HEK293 (cell line): ENCODE data around the gene NAT16.

Source experiments
- FEZF1 ChIP-seq: fragments of 450-650 bp; formaldehyde crosslinking; IDR thresholded peaks from 2 replicates; pipeline ENCODE4 v1.5.1; 2016; ENCODE audit warnings: missing biosample characterization, missing genetic modification characterization
- GFI1B ChIP-seq: fragments of 450-650 bp; formaldehyde crosslinking; IDR thresholded peaks from 2 replicates; pipeline ENCODE4 v1.5.1; 2016; ENCODE audit warnings: missing biosample characterization, missing genetic modification characterization
- GLI4 ChIP-seq: fragments of 450-650 bp; formaldehyde crosslinking; IDR thresholded peaks from 2 replicates; pipeline ENCODE4 v1.5.1; 2016; ENCODE audit warnings: missing biosample characterization, missing genetic modification characterization
- KLF10 ChIP-seq: fragments of 450-650 bp; IDR thresholded peaks from 2 replicates; pipeline ENCODE4 v1.5.1; 2018; ENCODE audit warnings: missing biosample characterization, mild to moderate bottlenecking, missing genetic modification characterization
- KLF7 ChIP-seq: fragments of 450-650 bp; formaldehyde crosslinking; IDR thresholded peaks from 2 replicates; pipeline ENCODE4 v1.5.1; 2016; ENCODE audit warnings: missing biosample characterization, missing genetic modification characterization, borderline replicate concordance
- OSR2 ChIP-seq: fragments of 450-650 bp; formaldehyde crosslinking; IDR thresholded peaks from 2 replicates; pipeline ENCODE4 v1.5.1; 2016; ENCODE audit warnings: missing biosample characterization, missing genetic modification characterization
- OVOL3 ChIP-seq: fragments of 450-650 bp; formaldehyde crosslinking; IDR thresholded peaks from 2 replicates; pipeline ENCODE4 v1.5.1; 2016; ENCODE audit warnings: missing biosample characterization, missing genetic modification characterization
- SCRT2 ChIP-seq: fragments of 450-650 bp; formaldehyde crosslinking; IDR thresholded peaks from 2 replicates; pipeline ENCODE4 v1.5.1; 2016; ENCODE audit warnings: missing biosample characterization, missing genetic modification characterization
- TCF7L2 ChIP-seq: IDR thresholded peaks from 2 replicates; pipeline ENCODE4 v1.6.1; 2011; ENCODE audit warnings: low read depth, mild to moderate bottlenecking, inconsistent platforms, low read length, moderate library complexity, borderline replicate concordance
- ZBTB20 ChIP-seq: fragments of 450-650 bp; formaldehyde crosslinking; IDR thresholded peaks from 2 replicates; pipeline ENCODE4 v1.5.1; 2016; ENCODE audit warnings: missing biosample characterization, missing genetic modification characterization
- ZBTB21 ChIP-seq: fragments of 450-650 bp; formaldehyde crosslinking; IDR thresholded peaks from 2 replicates; pipeline ENCODE4 v1.5.1; 2017; ENCODE audit warnings: missing biosample characterization, missing genetic modification characterization
- ZNF112 ChIP-seq: fragments of 450-650 bp; formaldehyde crosslinking; IDR thresholded peaks from 2 replicates; pipeline ENCODE4 v1.5.0; 2017; ENCODE audit warnings: missing biosample characterization, missing genetic modification characterization
- ZNF121 ChIP-seq: fragments of 450-650 bp; formaldehyde crosslinking; IDR thresholded peaks from 2 replicates; pipeline ENCODE4 v1.5.1; 2016; ENCODE audit warnings: missing biosample characterization, missing genetic modification characterization
- ZNF157 ChIP-seq: fragments of 450-650 bp; formaldehyde crosslinking; IDR thresholded peaks from 2 replicates; pipeline ENCODE4 v1.5.1; 2016; ENCODE audit warnings: missing biosample characterization, missing genetic modification characterization
- ZNF175 ChIP-seq: fragments of 450-650 bp; formaldehyde crosslinking; IDR thresholded peaks from 2 replicates; pipeline ENCODE4 v1.5.1; 2016; ENCODE audit warnings: missing biosample characterization, missing genetic modification characterization
- ZNF19 ChIP-seq: fragments of 450-650 bp; formaldehyde crosslinking; IDR thresholded peaks from 2 replicates; pipeline ENCODE4; 2016; ENCODE audit warnings: missing biosample characterization, missing genetic modification characterization, low read depth
- ZNF223 ChIP-seq: fragments of 450-650 bp; formaldehyde crosslinking; IDR thresholded peaks from 2 replicates; pipeline ENCODE4 v1.5.1; 2016; ENCODE audit warnings: missing biosample characterization, missing genetic modification characterization
- ZNF239 ChIP-seq: fragments of 450-650 bp; formaldehyde crosslinking; IDR thresholded peaks from 2 replicates; pipeline ENCODE4 v1.5.1; 2016; ENCODE audit warnings: missing biosample characterization, missing genetic modification characterization
- ZNF292 ChIP-seq: fragments of 450-650 bp; formaldehyde crosslinking; IDR thresholded peaks from 2 replicates; pipeline ENCODE4 v1.5.1; 2016; ENCODE audit warnings: low read depth, missing biosample characterization, missing genetic modification characterization, borderline replicate concordance
- ZNF335 ChIP-seq: fragments of 450-650 bp; formaldehyde crosslinking; conservative IDR thresholded peaks from 2 replicates; pipeline ENCODE4 v1.5.1; 2016; ENCODE audit warnings: missing biosample characterization, missing genetic modification characterization
- ZNF416 ChIP-seq: fragments of 450-650 bp; formaldehyde crosslinking; IDR thresholded peaks from 2 replicates; pipeline ENCODE4 v1.5.1; 2016; ENCODE audit warnings: missing biosample characterization, missing genetic modification characterization
- ZNF560 ChIP-seq: fragments of 450-650 bp; formaldehyde crosslinking; IDR thresholded peaks from 2 replicates; pipeline ENCODE4 v1.5.1; 2017; ENCODE audit warnings: missing biosample characterization, missing genetic modification characterization, borderline replicate concordance
- ZNF561 ChIP-seq: fragments of 450-650 bp; IDR thresholded peaks from 2 replicates; pipeline ENCODE4 v1.5.1; 2018; ENCODE audit warnings: missing biosample characterization, missing genetic modification characterization, borderline replicate concordance
- ZNF571 ChIP-seq: fragments of 450-650 bp; formaldehyde crosslinking; IDR thresholded peaks from 2 replicates; pipeline ENCODE4 v1.5.0; 2017; ENCODE audit warnings: missing biosample characterization, missing genetic modification characterization
- ZNF600 ChIP-seq: fragments of 450-650 bp; formaldehyde crosslinking; IDR thresholded peaks from 2 replicates; pipeline ENCODE4 v1.5.1; 2016; ENCODE audit warnings: missing biosample characterization, missing genetic modification characterization
- ZNF707 ChIP-seq: fragments of 450-650 bp; formaldehyde crosslinking; IDR thresholded peaks from 2 replicates; pipeline ENCODE4 v1.5.1; 2016; ENCODE audit warnings: missing biosample characterization, missing genetic modification characterization
- ZNF792 ChIP-seq: fragments of 450-650 bp; formaldehyde crosslinking; IDR thresholded peaks from 2 replicates; pipeline ENCODE4 v1.5.1; 2016; ENCODE audit warnings: missing biosample characterization, missing genetic modification characterization
- ZXDB ChIP-seq: fragments of 450-650 bp; formaldehyde crosslinking; IDR thresholded peaks from 2 replicates; pipeline ENCODE4 v1.5.1; 2016; ENCODE audit warnings: missing biosample characterization, missing genetic modification characterization
- TF ChIP-seq, protein P1 (sequence below): fragments of 450-650 bp; formaldehyde crosslinking; IDR thresholded peaks from 2 replicates; pipeline ENCODE4 v1.5.1; 2017; ENCODE audit warnings: missing biosample characterization, missing genetic modification characterization
- TF ChIP-seq, protein P2 (sequence below): fragments of 450-650 bp; formaldehyde crosslinking; optimal IDR thresholded peaks from 2 replicates; pipeline ENCODE3; 2016; ENCODE audit warnings: missing biosample characterization, mild to moderate bottlenecking, missing genetic modification characterization
- TF ChIP-seq, protein P3 (sequence below): fragments of 450-650 bp; formaldehyde crosslinking; conservative IDR thresholded peaks from 2 replicates; pipeline ENCODE4 v1.5.1; 2016; ENCODE audit warnings: low read depth, missing biosample characterization, missing genetic modification characterization
- TF ChIP-seq, protein P4 (sequence below): fragments of 450-650 bp; formaldehyde crosslinking; IDR thresholded peaks from 2 replicates; pipeline ENCODE4 v1.5.1; 2016; ENCODE audit warnings: missing biosample characterization, missing genetic modification characterization

The NAT16 gene

DNA sequence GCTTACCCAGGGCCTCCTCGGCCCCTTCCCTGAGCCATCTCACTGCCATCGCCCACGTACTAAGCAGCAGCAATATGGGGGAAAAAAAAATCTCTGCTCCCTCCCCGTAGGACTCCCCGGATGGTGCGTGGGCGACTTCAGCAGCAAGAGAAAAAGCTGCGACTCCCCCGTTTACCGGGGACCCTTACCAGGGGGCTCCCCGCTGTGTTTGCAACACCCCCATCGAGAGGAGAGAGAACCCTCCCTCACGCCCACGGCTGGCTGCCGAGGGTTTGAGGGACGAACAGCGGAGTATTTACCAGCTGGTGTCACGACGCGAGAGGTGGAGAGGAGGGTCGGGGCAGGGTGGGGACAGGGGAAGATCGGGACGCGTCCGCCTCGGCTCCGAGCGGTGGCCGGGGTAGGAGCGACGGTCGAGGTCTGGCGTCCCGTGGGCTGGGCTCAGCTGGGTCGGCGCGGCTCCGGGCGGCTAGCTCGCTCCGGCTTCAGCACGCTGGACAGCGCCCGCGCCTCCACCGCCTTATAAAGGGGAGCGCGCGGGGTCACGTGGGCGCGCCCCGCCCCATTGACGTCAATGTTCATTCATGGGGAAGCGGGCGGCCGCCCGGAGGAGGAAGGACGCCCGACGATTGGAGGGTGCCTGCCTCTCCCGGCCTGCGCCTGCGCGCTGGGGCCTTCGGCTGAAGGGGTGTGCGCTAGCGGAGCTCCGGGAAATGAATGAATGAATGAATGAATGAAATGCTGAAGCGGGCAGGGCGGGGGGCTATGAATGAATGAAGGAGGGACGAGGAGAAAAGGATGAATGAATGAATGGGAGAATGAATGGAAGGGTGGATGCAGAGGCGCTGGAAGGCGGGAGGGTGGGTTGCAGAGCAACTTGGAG, 14.8 kb downstream of the NAT16 start, which contains the start of gene VGF (continued):
- TF ChIP-seq ZBTB20 (tag by site-specific recombination) = no peak
- TF ChIP-seq ZNF292 = no peak
- no peak for TF ChIP-seq ZNF175 (tag by site-specific recombination)
- TF ChIP-seq KLF10 (tag by site-specific recombination) = peak; percentile 97
- TF ChIP-seq OVOL3 (tag by site-specific recombination) = no peak
- TF ChIP-seq, protein P1, sequence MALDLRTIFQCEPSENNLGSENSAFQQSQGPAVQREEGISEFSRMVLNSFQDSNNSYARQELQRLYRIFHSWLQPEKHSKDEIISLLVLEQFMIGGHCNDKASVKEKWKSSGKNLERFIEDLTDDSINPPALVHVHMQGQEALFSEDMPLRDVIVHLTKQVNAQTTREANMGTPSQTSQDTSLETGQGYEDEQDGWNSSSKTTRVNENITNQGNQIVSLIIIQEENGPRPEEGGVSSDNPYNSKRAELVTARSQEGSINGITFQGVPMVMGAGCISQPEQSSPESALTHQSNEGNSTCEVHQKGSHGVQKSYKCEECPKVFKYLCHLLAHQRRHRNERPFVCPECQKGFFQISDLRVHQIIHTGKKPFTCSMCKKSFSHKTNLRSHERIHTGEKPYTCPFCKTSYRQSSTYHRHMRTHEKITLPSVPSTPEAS (tag by site-specific recombination) = 0 out of 2 replicates have a peak, but pooled peaks have one; percentile 53
- no peak for TF ChIP-seq ZNF416
- TF ChIP-seq ZNF121 (tag by site-specific recombination) = no peak
- TF ChIP-seq SCRT2 (tag by site-specific recombination) = no peak
- TF ChIP-seq ZNF792 (tag by site-specific recombination) = no peak
- no peak for TF ChIP-seq ZNF223 (tag by site-specific recombination)
- TF ChIP-seq, protein P2, sequence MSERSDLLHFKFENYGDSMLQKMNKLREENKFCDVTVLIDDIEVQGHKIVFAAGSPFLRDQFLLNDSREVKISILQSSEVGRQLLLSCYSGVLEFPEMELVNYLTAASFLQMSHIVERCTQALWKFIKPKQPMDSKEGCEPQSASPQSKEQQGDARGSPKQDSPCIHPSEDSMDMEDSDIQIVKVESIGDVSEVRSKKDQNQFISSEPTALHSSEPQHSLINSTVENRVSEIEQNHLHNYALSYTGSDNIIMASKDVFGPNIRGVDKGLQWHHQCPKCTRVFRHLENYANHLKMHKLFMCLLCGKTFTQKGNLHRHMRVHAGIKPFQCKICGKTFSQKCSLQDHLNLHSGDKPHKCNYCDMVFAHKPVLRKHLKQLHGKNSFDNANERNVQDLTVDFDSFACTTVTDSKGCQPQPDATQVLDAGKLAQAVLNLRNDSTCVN = peak; percentile 98
- TF ChIP-seq, protein P3, sequence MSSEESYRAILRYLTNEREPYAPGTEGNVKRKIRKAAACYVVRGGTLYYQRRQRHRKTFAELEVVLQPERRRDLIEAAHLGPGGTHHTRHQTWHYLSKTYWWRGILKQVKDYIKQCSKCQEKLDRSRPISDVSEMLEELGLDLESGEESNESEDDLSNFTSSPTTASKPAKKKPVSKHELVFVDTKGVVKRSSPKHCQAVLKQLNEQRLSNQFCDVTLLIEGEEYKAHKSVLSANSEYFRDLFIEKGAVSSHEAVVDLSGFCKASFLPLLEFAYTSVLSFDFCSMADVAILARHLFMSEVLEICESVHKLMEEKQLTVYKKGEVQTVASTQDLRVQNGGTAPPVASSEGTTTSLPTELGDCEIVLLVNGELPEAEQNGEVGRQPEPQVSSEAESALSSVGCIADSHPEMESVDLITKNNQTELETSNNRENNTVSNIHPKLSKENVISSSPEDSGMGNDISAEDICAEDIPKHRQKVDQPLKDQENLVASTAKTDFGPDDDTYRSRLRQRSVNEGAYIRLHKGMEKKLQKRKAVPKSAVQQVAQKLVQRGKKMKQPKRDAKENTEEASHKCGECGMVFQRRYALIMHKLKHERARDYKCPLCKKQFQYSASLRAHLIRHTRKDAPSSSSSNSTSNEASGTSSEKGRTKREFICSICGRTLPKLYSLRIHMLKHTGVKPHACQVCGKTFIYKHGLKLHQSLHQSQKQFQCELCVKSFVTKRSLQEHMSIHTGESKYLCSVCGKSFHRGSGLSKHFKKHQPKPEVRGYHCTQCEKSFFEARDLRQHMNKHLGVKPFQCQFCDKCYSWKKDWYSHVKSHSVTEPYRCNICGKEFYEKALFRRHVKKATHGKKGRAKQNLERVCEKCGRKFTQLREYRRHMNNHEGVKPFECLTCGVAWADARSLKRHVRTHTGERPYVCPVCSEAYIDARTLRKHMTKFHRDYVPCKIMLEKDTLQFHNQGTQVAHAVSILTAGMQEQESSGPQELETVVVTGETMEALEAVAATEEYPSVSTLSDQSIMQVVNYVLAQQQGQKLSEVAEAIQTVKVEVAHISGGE (tag by site-specific recombination) = 0 out of 2 replicates have a peak, but pooled peaks have one; percentile 23
- TF ChIP-seq, protein P4, sequence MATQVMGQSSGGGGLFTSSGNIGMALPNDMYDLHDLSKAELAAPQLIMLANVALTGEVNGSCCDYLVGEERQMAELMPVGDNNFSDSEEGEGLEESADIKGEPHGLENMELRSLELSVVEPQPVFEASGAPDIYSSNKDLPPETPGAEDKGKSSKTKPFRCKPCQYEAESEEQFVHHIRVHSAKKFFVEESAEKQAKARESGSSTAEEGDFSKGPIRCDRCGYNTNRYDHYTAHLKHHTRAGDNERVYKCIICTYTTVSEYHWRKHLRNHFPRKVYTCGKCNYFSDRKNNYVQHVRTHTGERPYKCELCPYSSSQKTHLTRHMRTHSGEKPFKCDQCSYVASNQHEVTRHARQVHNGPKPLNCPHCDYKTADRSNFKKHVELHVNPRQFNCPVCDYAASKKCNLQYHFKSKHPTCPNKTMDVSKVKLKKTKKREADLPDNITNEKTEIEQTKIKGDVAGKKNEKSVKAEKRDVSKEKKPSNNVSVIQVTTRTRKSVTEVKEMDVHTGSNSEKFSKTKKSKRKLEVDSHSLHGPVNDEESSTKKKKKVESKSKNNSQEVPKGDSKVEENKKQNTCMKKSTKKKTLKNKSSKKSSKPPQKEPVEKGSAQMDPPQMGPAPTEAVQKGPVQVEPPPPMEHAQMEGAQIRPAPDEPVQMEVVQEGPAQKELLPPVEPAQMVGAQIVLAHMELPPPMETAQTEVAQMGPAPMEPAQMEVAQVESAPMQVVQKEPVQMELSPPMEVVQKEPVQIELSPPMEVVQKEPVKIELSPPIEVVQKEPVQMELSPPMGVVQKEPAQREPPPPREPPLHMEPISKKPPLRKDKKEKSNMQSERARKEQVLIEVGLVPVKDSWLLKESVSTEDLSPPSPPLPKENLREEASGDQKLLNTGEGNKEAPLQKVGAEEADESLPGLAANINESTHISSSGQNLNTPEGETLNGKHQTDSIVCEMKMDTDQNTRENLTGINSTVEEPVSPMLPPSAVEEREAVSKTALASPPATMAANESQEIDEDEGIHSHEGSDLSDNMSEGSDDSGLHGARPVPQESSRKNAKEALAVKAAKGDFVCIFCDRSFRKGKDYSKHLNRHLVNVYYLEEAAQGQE (tag by site-specific recombination) = peak; percentile 100
- peak; percentile 76; the same call in 1 of the 2 replicates for TF ChIP-seq ZBTB21 (tag by site-specific recombination)
- peak; percentile 68 for TF ChIP-seq ZNF335 (tag by site-specific recombination)
- peak; percentile 91 for TF ChIP-seq ZNF561
- peak; percentile 77; the same call in 1 of the 2 replicates for TF ChIP-seq ZXDB (tag by site-specific recombination)
- no peak for TF ChIP-seq ZNF19 (tag by site-specific recombination)
- TF ChIP-seq ZNF707 (tag by site-specific recombination) = no peak
- no peak for TF ChIP-seq OSR2
- peak; percentile 79; the same call in 1 of the 2 replicates for TF ChIP-seq ZNF600
- peak; percentile 76; the same call in 1 of the 2 replicates for TF ChIP-seq KLF7
- TF ChIP-seq TCF7L2 = no peak
- TF ChIP-seq ZNF239 (tag by site-specific recombination) = no peak
- TF ChIP-seq ZNF157 (tag by site-specific recombination) = no peak
- TF ChIP-seq ZNF560 (tag by site-specific recombination) = no peak
- no peak for TF ChIP-seq FEZF1 (tag by site-specific recombination)
- TF ChIP-seq ZNF112 (tag by site-specific recombination) = no peak
- 0 out of 2 replicates have a peak, but pooled peaks have one; percentile 36 for TF ChIP-seq GLI4 (tag by site-specific recombination)
- TF ChIP-seq GFI1B = no peak
- TF ChIP-seq ZNF571 = no peak
